ENCODE measurements around the gene FRA10AC1.

Gene FRA10AC1, protein sequence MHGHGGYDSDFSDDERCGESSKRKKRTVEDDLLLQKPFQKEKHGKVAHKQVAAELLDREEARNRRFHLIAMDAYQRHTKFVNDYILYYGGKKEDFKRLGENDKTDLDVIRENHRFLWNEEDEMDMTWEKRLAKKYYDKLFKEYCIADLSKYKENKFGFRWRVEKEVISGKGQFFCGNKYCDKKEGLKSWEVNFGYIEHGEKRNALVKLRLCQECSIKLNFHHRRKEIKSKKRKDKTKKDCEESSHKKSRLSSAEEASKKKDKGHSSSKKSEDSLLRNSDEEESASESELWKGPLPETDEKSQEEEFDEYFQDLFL

DNA sequence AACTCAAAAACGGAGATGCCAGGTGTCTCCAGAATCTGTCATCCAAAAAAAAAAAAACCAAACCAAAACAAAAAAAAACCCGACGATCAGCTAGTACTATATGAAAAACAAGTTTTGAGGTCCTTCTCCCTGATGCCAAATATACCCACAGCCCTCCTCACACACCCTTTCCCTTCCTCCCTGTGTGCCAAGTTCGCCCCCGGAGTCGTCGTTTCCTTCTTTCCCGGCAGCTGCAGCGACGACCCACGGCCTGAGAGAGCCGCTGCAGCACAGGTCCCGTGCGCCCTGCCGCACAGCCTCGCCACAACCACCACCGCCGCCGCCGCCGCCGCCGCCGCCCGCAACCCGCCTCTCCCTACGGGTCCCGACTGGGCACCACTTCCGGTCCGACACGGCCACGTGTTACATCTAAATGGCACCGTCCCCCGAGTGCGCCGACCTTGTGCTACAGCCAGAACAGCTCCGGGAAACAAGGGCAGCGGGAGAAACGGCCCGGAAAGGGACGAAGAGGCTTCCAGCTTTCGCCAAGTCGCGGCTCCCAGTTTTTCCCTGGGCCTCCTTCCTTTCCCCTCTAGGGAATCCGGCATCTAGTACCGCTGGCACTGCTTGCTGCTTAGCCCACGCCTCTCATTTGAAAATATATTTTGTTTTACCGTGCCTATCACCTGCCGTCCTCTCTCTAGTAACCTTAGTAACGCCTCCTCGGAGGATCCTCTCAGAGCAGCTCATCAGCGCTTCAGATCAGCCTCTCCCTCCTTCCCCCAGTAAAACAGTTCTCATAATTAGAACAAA is at the start of gene FRA10AC1:
Gene FRA10AC1 (minus strand): TSS at position 383 of the 792 bp plus-strand sequence. CDS start 2,486 bp downstream, outside the sequence.
- peak; percentile 77 for DNase-seq

DNA sequence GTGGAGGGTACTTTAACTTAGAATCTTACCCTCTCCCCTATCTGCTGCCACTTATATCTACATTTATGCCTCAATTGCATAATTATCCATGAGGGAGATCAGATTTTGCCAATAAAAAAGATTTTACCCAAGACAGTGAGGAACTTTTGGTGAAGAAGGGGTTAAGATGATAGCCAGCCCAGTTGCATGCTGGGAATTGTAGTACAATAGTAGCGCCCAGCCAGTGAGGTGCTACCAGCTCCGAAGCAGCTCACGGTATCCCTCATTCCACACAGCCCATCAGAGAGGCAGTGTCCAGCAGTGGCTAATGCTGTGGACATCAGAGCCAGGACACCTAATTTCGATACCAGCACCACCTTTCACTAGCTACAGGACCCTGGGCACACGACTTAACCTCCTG is 49.4 kb upstream of the FRA10AC1 start:
- no peak for DNase-seq

DNA sequence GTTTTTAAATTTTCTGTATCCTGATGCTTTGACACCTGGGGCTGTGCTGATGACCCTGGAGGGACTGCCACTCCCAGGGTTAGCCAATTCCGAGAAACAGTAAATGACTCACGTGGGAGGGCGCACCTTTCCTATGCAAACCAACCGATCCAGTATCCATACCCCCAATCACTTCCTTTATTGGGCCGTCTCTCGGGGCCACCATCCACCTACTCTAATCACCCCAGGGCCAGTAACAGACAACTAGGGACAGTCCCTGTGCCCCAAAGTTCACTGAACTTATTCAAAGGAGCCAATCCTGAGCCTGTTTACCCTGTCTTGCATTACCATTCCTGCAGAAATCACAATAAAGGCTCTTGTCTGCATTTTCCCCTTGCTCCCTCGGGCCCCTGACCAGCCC is 48.7 kb upstream of the FRA10AC1 start:
- no peak for DNase-seq

DNA sequence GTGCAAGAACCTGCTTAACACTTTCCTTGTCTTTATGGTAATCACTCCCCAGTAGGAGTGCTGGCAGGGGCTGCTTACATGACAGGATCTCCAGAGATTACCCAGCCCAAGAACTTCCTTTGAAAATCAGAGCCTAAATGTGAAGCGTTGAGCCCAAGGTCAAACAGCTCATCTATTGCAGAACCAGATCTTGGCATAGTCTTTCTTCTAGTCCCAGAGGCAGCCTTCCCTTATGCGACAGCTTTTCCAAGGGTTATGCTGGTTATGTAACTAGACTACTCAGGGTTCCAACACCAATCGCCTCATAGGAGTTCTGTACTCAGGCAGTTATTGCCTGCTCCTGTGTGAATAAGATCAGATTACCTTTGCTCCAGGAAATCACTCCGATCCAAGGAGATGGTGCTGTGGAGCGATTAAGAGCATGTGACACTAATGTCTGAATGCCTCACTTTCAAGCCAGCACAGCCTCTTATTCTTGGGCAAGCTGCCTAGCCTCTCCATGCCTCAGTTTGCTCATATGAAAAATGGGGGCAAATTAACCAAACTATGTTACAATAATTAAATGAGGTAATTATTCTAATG is 46.9 kb upstream of the FRA10AC1 start:
- DNase-seq, result no peak

DNA sequence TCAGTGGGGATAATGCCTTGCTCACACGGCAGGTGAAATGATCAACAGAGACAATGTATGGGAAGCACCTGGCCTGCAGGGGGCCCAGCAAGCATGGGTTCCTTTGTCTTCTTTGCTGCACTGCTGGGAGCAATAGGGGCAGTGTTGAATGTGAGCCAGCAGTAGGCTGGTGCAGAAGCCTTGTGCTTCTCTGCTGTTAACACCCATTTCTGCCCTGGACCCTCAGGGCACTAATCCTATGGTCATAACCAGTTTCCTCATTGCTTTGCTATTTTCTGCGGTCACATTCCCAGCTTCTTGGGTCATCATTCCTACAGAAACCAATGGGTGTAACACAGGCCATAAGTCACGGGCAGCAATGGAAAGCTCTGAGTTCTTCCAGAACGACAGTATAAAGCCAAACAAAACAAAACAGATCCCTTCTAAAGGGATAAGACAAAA is 44.5 kb upstream of the FRA10AC1 start:
- DNase-seq, result no peak

DNA sequence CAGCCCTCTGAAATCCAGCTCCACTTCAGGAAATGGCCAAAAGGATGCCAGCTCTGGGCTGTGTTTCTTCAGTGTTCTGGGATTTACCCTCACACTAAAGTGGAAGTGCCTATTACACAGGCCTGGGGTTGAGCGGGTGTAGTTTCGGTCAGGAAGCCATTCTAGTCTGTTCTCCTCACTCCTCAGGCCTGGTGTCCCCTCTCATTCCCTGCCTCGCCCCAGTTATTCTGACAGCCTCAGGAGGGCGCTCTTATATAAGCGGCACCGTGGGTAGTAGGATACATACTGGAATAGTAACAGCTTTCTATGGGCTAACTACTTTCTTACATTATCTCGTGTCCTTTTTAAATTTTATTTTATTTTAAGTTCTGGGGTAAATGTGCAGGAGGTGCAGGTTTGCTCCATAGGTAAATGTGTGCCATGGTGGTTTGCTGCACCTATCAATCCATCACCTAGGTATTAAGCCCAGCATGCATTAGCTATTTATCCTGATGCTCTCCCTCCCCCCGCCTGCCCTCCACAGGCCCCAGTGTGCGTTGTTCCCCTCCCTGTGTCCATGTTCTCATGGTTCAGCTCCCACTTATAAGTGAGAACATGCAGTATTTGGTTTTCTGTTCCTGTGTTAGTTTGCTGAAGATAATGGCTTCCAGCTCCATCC is 43.1 kb upstream of the FRA10AC1 start:
- DNase-seq, result no peak

DNA sequence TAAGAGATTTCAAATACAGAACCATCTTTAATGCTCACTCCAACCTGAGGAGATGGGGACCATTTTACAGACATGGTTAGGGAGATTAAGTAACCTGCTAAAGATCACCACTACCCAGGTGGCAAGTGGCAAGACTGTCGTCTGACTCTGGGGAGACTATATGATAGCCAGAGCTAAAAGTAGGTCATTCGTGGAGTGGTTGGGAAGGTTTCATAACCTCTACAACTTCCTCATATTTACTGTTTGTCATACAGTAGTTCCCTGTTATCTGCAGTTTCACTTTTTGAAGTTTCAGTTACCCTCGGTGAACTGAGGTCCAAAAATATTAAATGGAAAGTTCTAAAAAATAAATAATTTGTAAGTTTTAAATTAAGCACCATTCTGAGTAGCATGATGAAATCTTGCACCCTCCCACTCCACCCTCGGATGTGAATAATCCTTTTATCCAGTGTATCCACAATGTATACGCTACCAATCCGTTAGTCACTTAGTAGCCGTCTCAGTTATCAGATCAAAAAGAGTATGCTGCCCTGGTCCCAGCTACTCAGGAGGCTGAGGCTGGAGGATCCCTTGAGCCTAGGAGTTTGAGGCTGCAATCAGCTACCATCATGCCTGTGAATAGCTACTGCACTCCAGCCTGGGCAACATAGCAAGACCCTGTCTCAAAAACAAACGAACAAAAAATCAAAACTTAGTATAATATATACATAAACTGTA is 40.4 kb upstream of the FRA10AC1 start:
- no peak for DNase-seq

DNA sequence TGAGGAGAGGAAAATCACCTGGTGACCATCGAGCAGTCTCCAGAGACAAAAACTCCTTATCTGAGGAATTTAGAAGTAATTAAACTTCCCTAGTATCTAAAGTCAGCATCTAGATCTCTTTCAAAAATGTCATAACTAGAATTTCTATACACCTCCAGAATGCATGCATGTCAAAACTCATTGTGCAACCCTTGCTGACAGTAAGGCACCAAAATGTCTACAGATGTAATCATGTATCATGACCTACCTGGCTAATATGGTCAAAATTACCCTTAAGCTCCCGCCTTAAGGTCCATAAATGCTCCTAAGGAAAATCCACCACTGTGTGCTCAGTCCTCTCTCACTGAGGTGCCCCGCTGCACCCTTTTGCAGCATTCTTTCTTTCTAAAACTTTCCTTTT is 39.0 kb upstream of the FRA10AC1 start:
- DNase-seq, result no peak

DNA sequence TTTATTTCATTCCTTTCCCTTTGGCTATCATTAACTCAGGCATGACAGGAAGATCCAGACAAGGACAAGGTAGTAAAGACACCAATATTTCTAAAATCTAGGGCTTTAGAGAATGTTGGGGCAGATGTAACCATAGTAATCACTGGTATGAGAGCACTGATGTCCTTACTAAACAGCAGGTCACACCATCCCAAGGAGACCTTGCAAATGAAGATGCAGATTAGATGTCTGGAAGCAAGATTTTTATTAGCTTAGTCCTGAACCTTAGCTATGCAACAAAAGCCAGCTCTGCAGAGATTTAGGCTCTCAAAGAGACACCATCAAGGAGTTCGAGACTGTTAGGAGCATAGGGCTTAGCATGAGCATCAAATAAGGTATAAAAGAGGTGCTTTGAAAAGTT is 23.6 kb upstream of the FRA10AC1 start:
- no peak for DNase-seq

DNA sequence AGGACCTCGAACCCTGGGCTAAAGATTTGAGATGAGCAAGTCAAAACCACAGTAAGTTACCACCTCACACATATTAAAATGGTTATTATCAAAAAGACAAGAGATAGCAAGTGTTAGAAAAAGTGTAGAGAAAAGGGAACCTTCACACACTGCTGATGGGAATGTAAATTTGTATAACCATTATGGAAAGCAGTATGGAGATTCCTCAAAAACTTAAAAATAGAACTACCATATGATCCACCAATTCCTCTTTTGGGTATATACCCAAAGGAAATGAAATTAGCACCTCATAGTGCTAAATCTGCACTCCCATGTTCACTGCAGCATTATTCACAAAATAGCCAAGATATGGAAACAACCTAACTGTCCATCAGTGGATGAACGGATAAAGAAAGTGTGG is 20.8 kb upstream of the FRA10AC1 start:
- no peak for DNase-seq

DNA sequence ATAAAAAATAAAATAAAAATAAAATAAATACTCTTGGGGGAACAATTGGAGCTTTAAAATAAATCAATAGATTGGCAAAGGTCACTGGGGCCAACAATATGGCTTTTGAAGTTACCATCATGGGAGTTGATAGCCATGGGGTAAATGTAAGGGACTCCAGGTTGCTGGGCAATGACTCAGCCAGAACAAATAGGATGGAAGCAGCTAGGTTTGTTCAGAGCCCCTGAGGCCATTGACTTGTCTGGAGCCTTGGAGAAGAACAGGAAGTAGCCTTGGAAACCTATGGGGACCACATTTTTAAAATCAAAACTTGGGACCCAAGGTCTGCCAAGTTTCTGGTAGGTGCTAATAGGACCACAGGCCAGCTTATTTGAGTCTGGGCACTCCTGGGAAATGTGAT is 20.2 kb upstream of the FRA10AC1 start:
- no peak for DNase-seq

DNA sequence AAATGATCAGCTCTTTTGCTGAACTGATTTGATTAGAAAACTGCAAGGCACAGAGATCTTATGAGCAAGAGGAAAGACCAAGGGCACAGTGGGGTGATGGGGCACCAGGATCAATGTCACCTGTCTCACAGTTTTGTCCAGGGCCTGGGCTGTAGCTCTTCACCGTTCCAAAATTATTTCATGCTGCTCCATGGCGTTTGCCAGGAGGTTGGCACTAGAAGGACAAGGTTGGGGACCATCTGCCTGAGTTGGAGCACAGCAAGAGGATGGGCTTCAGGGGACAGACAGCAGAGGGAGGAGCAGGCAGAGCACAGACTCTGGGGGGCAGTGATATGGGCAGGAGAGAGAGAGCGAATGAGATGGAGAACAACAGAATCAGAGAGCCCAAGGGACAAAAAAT is 17.5 kb upstream of the FRA10AC1 start:
- no peak for DNase-seq

DNA sequence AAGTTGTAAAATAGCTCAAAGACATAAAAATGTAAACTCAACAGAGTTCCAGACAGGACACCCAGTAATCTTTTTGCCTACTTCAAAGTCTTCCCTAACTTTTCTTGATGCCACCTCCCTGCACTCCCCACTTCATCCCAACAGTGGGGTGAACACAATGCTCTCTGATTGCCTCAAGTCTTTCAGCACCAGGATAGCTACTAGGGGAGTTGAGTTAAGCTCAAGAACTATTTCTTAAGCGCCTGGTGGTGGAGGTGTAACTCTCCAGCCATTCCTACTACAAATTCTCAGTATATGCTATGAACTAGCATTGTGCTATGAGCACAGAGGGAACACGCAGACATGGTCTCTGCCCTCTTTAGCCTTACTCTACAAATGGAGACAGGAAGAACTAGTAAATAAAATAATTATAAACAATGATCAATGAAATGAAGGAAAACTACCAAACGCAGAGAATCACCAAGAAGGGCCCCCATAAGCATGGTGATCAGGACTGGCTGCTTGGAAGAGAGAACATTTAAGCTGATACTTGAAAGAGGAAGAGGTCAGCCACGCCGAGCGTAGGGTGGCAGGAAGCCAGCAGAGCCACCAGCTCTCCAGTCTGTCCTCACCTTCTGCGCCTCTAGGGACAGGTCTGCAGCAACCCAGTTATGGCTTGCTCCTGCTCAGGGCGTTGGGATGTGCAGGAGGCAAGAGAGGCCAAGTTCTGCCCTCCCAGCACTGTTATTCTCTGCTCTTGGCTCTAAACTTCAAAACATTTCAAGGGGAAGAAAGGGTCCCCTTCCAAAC is 16.7 kb upstream of the FRA10AC1 start:
- no peak for DNase-seq

DNA sequence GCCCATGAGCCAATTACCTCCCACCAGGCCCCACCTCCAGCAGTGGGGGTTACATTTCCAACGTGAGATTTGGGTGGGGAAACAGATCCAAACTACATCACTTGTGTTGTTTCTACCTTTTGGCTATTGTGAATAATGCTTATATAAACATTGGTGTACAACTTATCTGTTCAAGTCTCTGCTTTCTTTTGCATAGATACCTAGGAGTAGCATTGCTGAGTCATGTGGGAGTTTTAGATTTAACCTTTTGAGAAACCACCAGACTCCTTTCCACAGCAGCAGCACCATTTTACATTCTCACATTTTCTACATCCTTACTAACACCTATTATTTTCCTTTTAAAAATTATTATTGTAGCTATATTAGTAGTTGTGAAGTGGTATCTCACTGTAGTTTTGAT is 14.4 kb upstream of the FRA10AC1 start:
- DNase-seq, result no peak

DNA sequence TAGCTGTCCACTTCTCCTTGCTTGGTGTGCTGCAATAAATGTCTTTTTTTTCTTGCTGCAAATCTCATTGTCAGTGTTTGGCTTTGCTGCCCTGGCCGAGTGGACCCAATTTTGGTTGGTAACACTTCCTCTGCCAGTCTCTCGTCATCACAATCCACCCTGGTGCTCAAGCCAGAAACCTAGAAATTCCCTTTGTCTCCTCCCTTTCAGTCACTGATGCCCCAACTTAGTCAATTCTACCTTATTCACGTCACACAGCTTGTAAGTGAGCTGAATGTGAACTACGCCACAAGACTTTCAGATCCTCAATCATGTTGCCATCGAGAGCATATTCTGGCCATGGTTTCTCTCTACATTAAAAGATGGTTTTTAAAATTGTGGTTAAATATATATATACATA is 13.0 kb upstream of the FRA10AC1 start:
- no peak for DNase-seq

DNA sequence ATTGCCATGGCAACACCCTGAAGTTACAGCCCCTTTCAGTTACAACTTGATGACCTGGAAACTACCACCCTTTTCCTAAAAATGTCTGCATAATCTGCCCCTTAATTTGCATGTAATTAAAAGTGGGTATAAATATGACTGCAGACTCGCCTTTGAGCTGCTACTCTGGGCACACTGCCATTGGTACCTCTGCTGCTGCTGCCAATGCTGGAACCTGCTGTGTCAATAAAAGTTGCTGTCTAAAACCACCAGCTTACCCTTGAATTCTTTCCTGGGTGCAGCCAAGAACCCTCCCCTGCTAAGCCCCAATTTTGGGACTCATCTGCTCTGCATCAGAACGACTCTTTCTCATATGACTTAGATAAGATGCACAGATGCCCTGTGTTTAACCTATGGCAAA is 10.2 kb upstream of the FRA10AC1 start:
- DNase-seq, result no peak

DNA sequence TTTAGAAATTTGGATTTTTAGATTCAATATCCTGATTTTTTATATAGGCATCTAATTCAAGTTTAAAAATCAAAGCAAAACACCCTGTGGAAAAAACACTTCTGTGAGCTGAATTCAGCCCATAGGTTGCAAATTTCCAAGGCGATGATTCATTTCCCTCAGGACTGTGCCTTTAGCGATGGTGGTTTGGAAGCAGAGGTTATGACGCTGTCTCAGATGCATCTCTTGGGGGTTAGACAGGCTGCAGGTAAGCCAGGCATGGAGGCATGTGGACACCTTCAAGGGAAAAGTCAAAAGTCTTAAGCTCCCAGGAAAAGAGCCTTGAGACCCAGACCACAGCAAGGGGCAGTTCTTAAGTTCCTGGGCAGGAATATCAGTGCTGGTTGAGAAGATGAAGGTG is 9.5 kb upstream of the FRA10AC1 start:
- DNase-seq, result no peak

DNA sequence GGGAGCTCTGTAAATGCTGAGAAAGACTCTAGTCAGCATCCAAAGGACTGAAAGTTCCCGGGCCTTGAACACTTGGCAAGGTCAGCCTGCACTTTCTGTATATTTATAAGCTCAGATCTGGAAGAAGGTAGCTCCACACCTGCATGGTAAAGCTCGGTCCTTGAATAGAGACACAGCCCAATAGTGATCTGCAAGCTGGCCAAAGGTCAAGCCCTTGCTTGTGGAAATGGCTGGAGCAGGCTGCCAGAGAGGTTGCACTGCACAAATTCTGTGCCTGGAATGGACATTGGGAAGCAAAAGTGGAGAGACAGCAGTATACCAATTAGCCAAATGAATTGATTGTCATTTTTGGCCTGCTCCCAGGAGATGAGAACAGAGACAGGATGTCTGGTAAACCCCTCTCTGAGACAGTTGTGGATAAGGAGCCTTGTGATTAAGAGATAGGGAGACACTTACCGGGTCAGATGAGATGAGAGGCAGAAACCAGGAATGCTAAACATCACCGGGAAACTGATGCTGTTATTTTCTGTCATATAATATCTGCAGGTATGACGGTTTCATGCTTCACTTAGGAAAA is 8.0 kb upstream of the FRA10AC1 start:
- DNase-seq, result no peak

DNA sequence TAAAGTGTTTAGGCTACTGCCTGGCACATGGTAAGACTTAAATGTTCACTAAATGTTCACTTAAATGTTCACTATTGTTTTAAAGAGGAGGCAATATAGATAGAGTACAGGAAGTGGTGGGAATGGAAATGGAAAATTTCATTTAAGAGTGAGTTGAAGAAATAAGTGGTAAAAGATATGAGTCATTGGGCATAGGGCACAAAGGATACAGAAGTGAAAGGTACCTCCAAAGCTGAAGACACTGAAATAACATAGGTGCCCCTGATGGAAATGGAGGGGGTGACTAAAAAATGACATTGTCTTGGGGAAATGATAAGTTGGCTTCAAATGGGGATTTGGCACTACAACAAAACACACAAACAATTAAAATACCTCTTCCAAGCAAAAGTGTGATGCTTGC is 5.2 kb upstream of the FRA10AC1 start:
- DNase-seq, result no peak

DNA sequence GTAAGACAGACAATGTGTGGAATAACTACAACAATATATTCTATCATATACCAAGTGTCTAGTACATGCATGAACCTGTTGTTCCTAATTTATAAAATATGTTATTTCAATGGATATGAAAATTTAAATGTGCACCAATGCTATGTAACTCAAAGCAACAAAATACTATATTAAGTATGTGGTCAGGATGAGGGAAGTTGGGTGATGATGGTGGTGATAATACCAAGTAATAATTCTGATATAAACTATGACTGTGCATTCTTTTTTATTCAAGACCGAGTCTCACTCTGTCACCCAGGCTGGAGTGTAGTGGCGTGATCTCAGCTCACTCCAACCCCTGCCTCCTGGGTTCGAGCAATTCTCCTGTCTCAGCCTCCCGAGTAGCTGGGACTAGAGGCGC is 2.1 kb upstream of the FRA10AC1 start:
- no peak for DNase-seq

DNA sequence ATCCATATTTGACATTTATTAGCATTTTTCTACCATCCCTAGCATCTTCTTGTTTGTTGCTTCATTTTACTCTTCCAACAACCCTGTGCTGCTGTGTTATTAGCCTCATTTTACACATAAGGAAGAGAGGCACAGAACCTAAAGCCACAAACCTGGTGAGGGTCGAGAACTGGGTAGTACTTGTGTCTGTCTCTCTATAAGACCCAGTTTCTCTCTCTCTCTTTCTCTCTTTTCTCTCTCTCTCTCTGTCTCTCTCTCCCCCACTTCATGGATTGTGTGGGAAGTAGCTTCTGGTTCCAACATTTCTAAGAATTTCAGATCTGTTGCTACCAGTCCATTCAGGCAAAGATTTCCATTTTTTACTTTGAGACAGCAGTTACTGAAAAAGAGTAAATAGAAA is 1.4 kb upstream of the FRA10AC1 start:
- DNase-seq, result no peak

DNA sequence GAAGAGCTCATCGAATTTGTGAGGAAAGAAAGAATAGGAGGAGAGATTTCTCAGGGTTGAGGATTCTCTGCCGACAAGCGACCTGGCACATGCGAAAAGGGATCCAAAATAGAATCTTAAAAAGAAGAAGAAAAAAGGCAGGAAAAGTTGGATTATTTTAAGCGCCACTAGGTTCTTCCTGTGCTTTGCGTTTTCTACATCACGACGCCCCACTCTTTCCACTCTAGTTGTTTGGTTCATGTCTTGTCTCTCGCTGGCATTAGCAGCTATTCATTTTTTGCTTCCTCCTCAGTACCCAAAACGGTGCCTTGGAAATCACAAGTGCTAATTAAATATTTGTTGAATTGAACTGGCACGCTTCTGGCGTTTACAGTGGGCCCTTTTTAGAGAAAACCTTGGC is 674 bp upstream of the FRA10AC1 start:
- DNase-seq, result peak; percentile 1

All from NCI-H1105 (cell line).